Dedifferentiated amniotic fluid mesenchymal stem cell (primary cell): Measurements from ENCODE around the gene BZW1.
"Not testable (repeated sequence)": the region's sequence is repeated elsewhere in the genome, so short reads cannot be mapped to it uniquely, and the experiment has no call there.

ENCODE experiments used
- DNase-seq: peaks from one replicate; pipeline ENCODE4 v3.0.0-alpha.2; 2016; ENCODE audit errors: extremely low spot score

BZW1 gene

DNA sequence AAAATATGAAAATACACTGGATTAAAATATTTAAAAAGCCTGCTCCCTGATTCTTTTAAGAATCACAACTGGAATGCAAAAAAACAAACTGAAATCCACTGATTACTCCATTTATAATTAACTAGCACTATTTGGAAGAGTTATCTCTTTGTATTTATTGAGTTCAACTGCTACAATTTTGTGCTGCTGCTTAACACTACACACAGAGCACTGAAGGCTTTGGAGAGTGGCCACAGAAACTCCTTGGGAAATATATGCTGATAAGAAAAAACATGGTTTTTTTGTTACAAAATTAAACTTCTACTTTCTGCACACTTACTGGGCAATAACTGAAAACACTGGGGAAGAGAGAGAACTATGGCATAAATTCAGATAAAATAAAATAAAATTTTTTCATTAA, 19.8 kb upstream of the BZW1 start:
- DNase-seq: no peak

DNA sequence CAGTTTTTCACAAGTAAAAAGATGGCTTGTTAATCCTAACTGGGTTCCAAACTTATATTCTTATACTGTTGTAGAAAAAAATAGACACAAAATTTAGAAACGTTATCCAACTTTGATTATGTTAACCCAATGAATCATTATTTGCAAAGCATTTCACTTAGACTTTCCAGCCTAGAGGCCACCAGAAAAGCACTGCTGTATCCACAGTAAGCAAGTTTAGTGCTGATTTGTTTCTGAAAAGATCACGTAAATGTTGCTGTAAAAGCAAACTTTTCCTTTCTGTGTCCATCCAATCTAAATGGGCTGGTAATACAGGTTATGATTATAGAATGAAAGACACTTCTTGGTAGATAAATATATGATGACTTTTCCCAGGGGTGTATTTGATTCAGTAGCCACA, 17.6 kb upstream of the BZW1 start:
- DNase-seq: no peak

DNA sequence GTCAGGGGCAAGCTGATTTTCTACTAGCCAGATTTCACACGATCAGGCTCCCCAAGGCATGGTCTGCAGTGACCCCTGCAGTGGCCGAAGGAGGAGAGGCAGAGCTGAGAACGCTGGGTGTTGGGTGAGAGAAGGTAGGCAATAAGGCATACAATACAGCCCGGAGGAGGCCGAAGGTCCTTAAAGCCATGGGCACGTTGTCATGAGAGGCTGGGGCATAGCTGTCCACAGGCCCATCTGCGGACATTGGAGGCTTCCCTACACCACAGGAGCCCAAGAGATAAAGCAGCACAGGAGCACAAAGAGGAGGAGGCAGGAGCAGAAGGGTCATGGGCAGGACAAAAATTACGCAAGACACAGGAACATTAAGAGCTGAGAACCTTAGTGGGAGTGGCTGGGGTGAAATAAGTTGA, 16.7 kb upstream of the BZW1 start:
- no peak for DNase-seq

DNA sequence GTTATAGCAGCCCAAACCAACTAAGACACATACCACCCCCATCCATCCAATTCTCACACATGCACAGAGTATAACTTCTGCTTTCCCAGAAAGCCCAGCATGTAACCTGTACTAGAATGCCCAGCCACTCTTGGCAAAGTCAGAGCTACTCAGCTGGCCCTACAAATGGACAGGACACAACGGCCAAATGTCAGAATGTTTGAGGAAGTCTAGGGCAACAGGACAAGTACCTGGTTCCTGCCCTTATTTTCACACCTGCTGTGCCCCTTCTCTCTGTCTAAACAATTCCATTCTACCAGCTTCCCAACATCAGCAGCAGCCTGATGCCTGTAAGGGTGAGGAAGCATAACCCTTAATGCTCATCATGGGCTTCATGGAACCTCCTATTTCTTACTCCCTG, 15.1 kb upstream of the BZW1 start:
- DNase-seq: no peak

DNA sequence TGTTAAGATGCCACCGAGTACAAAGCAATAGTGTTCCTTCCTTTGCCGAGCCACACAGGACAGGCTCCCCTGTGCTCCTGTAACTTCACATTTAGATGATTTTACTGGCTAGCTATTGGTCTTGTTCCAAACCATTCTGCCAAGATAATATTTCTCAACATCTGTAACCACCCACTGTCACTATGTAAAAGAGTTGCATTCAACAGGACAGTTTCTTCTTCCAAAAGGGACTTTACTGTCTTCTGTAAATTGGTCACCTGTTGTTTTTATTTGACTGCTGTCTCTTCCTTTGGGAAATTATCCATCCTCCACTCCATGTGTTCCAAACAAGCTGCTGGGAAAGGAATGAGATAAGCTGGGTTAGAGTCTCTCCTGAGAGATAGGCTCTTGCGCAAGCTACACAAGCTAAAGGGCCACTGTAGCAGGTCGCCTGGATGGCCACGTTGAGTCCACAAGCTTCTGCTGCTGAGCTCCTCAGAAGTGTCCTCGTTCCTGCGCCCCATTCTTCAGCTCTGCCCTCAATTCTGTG, 14.4 kb upstream of the BZW1 start:
- DNase-seq: no peak

DNA sequence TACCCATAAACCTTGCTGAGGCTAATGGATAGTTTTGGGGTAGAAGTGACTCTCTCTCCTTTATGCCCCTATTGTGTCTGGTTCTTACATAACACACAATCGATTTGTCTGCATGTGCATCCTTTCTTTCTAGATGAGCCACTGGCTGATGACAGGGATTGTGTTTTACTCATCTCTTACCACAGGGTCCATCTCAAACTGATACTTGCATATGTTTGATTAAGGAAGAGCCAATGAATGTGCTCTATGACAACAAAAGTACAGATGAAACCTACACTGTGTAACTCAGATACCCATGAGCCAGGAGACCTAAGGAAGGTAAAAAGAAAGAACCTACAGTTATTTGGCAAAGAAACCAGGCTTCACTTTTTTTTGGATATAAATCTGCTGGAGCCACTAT, 13.2 kb upstream of the BZW1 start:
- DNase-seq: no peak

DNA sequence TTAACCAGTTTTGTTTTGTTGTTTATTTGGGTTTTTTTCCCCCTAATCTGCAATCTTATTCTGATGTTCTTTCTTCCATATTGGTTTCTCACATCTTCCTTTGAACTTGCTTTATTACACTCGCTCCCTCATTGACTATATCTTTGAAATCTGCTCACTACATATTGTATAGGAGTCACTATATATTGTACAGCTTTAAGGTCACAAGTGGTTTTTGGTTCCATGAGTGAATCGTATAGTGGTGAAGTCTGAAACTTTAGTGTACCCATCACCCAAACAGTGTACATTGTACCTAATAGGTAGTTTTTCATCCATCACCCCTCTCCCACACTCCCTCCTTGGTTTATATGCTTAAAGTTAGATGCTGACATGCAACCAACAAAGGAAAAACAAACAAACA, 11.3 kb upstream of the BZW1 start:
- no peak for DNase-seq

DNA sequence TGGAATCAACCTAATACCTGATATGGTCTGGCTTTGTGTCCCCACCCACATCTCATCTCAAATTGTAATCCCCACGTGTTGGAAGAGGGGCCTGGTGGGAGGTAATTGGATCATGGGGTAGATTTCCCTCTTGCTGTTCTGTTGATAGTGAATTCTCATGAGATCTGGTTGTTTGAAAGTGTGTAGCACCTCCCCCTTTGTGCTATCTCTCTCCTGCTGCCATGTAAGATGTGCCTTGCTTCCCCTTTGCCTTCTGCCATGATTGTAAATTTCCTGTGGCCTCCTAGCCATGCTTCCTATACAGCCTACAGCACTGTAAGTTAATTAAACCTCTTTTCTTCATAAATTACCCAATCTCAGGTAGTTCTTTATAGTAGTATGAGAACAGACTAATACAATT, 10.3 kb upstream of the BZW1 start:
- DNase-seq: not testable (repeated sequence)

DNA sequence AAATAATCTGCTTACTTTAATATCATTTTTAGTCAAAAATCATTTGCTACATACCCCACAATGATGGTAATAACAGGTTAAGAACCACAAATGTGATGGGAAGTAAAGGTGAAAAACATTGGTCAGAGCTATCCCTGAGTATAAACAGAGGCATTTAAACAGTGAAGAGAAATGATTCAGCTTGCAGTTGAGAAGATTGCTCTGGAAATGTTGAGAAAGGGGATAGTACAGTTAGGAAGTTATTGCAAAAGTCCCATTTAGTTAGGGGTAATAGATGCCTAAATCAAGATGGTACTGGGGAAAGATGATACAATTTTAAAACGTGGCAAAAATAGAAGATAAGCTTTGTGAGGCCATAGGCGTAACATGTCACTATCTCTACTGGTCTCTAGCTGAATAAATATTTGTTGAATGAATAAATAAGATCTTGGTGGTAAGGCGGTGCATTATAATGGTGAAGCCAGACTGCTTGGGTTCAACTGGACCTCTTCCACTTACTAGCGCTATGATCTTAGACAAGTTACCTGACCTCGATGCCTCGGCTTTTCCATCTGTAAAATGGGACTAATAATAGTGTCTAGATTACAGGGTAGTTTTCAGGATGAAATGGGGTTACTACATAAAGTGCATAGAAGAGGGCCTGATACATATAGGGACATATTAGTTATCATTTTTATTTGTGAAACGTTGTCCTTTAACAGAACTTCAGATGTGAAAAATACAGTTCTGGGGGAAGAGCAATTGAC, 2.0 kb upstream of the BZW1 start:
- no peak for DNase-seq

DNA sequence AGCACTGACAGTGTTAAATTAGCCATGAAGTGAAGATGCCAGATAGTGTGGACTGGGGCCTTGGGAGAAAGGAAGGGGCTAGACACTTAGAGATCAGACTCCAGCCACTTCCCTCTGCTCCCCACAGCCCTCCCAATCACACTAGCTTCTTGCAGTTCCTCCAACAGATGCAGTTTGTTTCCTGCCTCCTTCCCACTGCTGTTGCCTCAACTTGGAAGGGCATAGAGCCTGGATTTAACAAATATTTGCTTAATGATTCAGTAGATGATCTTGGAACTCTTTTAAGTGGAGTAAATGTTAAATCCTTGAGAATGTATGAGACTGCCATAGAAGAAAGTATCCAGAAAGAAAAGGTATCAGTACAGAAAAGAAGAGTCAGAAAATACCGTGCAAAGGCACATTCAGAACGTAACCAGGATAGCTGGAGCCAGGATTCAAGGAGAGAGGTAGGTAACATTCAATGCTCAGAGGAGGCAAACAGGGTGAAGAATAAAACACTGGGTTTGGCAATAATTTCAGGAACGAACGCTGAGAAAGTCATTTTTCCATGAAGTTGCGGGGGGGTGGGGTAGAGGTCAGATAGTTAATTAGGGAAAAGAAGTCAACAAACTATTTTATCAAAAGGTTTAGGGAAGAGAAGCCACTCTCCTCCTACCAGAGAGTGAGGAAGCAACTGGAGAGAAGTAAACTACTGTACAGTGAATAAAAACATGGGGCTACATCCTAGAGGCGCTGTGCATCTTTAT, 1.3 kb upstream of the BZW1 start:
- peak; percentile 38 for DNase-seq

DNA sequence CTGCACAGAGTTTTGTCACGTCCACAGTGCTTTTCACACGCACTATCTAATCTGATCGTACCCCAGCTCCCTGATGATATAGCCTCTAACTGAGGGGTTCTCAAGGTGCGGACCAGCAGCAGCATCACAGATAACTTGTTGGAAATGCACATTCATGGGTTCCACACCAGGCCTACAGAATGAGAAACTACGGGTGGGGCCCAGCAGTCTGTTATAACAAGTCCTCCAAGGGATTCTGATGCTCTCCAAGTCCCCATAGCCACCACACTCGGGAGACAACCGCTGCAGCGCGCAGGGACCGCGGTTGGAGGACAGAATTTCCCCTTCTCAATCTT, 745 bp upstream of the BZW1 start:
- DNase-seq: no peak

DNA sequence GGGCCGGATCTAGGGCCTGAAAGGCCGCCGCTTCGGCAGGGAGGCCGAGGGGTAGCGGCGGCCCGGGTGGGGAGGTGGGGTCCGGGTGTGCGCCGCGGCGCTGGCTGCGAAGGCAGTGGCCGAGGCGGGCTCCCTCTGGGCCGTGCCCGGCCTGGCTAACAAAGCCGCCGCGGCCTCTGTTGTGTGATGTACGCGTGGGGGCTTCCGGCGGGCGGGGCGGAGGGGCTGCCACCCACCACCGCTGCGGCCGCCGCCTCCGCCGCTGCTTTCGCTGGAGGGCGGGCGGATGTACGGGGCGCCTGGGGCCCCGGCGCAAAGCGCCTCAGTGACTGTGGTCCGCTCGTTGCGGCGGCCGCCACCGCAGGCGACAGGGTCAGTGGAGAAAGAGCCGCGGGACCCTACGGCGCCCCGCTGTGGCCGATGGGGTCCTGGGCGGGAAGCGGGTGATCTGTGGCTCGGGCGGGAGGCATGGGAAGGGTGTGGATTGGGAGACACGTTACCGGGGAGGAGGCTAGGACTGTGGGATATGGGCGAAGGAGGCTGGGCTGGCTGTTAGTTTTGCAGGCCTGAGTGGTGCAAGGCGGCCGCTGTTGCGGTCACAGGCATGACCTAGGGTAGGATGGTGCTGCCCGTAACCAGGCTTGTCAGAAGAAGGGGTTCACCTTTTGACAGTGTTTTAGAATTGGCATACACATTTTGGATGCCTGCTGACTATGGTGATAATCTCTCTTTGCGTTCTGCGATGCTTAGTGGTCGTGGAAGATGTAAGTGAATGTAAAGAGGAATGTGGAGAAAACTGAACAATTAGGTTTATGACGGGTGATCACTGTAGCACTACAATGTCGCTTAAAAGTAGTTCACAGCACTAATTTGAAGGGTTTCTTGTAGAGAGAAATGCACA, 662 bp downstream of the BZW1 start:
- peak; percentile 59 for DNase-seq

DNA sequence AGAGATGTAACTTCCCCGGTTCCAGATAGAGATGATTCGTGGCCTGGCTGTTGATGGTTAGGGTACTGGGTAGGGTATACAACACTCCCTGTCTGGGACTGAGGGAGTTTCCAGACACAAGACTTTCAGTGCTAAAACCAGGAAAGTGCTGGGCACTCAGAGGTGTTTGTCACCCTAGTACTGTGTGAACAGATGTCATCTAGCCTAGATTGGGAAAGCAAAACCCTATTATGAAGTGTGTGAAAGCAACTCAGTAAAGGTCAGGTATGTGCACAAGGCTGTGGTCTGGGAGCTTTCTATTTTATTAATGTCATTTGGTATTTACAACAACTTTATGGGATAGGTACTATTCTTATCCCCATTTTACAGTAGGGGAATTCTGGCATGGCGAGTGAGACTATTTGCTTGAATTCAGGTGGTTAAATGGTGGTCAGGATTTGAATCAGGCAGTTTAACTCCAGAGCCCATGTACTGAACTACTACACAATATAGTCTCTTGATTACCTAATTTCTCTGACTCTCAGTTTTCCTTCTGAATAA, 2.6 kb downstream of the BZW1 start:
- no peak for DNase-seq

DNA sequence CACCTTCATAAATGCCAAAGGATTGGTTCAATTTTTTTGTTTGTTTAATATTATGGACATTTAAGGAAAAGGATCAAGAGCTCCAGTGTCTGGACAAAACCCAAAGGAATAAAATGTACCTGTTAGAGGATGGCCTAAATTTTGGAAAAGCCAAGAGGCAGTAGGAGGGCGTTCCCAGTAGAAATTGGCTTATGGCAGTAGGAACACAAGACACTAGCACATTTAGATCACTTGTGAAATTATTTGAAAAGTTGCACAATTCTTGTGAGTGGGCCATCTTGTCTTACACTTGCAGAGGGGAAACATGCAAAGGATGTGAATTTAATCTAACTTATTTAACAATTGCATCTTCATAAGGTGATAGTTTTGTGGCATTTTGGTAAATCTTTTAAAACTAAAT, 3.2 kb downstream of the BZW1 start:
- DNase-seq: no peak

DNA sequence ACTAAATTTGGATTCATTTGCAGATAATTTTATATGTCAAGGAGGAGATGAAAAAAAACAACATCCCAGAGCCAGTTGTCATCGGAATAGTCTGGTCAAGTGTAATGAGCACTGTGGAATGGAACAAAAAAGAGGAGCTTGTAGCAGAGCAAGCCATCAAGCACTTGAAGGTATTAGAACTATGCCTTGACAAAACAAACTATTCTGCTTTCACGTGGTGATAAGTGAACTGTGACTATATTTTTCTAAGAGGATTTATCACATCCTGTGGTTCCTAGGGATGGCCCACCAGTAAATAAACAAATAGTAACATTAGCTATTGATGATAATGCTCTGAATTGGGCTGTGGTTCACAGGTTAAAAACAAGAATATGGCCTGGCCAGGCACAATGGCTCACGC, 7.0 kb downstream of the BZW1 start:
- not testable (repeated sequence) for DNase-seq

DNA sequence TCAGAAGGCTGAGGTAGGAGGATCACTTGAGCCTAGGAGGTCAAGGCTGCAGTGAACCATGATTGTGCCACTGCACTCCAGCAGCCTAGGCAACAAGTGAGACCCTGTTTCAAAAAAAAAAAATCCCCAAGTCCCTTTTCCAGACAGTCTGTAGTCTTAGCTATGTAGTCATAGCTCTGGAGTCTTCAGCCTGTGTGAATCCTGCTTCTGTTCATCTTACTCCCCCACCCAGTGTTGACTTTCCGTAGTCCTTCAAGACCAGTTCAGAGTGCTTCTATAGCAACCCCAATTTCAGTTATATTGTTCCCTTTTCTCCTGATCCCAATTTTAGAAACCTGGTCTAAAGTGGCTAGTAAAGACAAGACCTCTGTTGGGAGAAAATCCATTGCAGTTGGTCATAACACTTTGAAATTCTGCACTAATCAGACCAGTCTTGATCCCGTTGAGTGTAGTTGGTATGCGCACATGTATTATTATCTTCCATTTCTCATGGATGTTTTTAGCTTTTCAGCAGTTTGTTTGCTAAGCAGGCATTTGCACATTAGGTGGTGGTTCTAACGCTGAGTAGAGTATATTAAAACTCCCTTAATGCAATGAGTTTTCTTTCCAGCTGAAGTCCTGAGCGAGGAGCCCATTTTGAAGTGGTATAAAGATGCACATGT, 9.0 kb downstream of the BZW1 start:
- no peak for DNase-seq

DNA sequence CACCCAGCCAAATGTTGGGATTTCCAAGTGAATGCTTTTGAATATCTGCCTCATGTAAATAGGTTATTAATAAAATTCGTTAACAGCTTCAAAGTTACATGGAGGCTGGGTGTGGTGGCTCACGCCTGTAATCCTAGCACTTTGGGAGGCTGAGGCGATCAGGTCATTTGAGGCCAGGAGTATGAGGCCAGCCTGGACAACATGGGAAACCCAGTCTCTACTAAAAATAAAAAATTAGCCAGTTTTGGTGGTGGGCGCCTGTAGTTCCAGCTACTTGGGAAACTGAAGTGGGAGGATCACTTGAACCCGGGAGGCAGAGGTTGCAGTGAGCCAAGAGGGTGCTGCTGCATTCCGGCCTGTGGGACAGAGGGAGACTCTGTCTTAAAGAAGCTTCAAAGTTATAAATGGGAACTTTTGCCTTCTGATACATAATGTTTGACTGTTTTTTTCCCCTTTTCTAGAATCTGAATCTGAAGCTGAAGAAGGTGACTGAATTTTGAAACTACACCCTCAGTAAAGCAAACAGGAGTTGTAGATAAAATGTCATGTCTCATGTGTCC, 10.1 kb downstream of the BZW1 start:
- no peak for DNase-seq

DNA sequence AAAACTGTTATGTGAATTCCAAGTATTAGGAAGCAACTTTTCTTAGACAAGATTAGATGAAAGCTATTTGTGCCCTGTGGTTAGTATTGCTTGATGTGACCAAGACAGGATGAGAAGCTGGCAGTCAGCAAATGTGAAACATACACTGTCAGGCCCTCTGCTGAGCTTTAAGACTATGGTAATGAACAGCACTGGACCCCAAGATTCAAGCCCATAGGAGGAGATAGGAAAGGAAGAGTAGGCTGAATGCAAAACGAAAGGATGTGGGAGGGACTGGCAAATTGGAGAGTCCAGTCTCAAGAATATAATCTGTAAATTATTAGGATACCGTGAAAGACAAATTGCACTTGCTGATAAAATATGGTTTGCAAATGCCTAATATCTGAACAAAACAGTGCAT, 16.4 kb downstream of the BZW1 start:
- DNase-seq: no peak

DNA sequence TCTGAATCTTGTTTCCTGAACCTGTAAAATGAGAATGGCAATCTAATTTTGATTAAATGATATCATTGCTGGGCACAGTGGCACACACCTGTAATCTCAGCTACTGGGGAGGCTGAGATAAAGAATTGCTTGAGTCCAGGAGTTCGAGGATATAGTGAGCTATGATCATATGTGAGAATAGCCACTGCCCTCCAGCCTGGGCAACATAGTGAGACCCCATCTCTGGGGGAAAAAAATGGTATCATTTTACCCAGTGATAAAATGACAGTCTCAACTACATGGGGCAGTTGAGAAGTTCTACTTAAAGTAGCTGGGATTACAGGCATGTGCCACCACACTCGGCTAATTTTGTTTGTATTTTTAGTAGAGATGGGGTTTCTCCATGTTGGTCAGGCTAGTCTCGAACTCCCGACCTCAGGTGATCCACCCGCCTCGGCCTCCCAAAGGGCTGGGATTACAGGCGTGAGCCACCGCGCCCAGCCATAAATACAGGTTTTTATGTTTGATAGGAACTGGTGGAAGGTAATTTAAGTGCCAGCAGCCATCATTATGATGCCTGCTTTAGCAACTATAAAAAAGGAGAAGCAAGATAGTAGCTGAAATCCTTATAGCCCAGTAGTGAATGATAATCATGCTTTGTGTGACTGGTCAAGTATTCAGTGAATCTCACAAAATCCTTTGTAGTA, 17.0 kb downstream of the BZW1 start:
- DNase-seq: no peak

DNA sequence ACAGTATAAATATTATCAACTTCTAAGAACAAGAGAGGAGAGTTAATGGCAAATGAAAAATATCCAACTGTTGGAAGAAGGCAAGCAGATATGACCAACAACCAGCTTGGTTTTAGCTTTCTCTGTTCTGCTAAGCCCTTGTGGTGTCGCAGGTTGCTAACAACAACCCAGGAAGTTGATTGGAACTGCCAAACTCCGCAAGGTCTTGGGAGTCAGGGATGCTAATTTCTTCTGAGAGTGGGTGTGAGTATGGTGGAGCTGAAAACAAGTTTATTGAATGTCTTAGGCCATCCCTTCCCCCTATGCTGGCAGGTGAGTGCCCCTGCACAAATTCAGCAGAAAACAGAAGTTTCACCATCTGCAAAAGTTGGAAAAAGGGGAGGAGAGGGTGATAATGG, 17.5 kb downstream of the BZW1 start:
- no peak for DNase-seq

DNA sequence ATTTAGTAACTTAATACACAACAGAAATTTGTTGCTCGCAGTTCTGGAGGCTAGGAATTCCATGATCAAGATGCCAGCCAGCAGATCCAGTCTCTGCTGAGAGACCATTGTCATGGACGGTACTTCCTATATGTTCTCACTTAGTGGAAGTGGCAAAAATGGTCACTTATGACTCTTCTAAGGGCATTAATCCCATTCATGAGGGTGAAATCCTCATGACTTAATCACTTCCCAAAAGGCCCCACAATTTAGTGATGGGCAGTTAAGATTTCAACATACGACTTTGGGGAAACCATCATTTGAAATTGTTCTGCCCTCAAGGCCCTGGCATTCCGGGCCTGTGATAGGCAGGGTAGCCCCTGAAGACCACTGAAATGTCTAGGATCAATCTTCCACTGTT, 23.0 kb downstream of the BZW1 start:
- DNase-seq: no peak
